Adrenal gland (tissue), 12 donors: Measurements from ENCODE around the gene MEAF6. TPM values are rescaled to one million over a fixed set of nuclear protein-coding genes. Genes with fewer than 3 reads are reported as not detected.

ENCODE experiments used
- DNase-seq, 7 donors: peaks; one replicate each; pipeline ENCODE4 v3.0.0-alpha.2; 2019 to 2020
- H3K27ac ChIP-seq, 5 donors: fragments of 200-600 bp; sonication (generic) in 4 of 5; 1 replicate in 3 of 5; 2 replicates in 2 of 5; pipeline versions ENCODE4 v1.5.1 to v1.8.0; 2016 to 2020; ENCODE audit warnings: mild to moderate bottlenecking in 1 of 5
- H3K27me3 ChIP-seq: fragments of 200-600 bp; 2 replicates; pipeline ENCODE4 v1.8.0; 2021
- H3K36me3 ChIP-seq, 2 donors: fragments of 200-600 bp; replicated peaks in 1 of 2; 1 replicate in 1 of 2; 2 replicates in 1 of 2; pipeline versions ENCODE4 v1.5.1 to v1.8.0; 2018 to 2022
- H3K4me1 ChIP-seq, 2 donors: fragments of 200-600 bp; replicated peaks in 1 of 2; 1 replicate in 1 of 2; 2 replicates in 1 of 2; pipeline versions ENCODE4 v1.5.1 to v1.8.0; 2018 to 2021
- H3K4me3 ChIP-seq, 4 donors: fragments of 200-600 bp; sonication (generic) in 3 of 4; one replicate each; pipeline ENCODE4 v1.5.1; 2016 to 2018
- H3K9me3 ChIP-seq, 3 donors: fragments of 200-600 bp; sonication (generic) in 1 of 3; replicated peaks in 1 of 3; 1 replicate in 2 of 3; 2 replicates in 1 of 3; pipeline versions ENCODE4 v1.5.1 to v1.8.0; 2016 to 2021
- CTCF ChIP-seq, 6 experiments: fragments of 450-650 bp in 4 of 6; fragments of 200-600 bp in 2 of 6; sonication (generic) in 1 of 6; IDR thresholded peaks; 1 replicate in 5 of 6; 2 replicates in 1 of 6; pipeline versions ENCODE4 v1.5.1 to v1.8.0; 2016 to 2021; ENCODE audit warnings: antibody characterized with exemption in 6 of 6, mild to moderate bottlenecking in 2 of 6, moderate library complexity in 1 of 6
- POLR2A ChIP-seq, 2 donors: fragments of 450-650 bp; IDR thresholded peaks; one replicate each; pipeline ENCODE4 v1.6.1; 2017; ENCODE audit warnings: antibody characterized with exemption in 2 of 2, mild to moderate bottlenecking in 2 of 2, moderate library complexity in 1 of 2
- WGBS, 4 donors: extraction: QIAGEN DNeasy Blood & Tissue Kit in 2 of 4; methylation state at CpG; one replicate each; pipeline versions ENCODE4 v1.1.5 to v1.1.7; 2013 to 2017; 5-methylcytosine and 5-hydroxymethylcytosine counted together
- intact Hi-C, 2 donors: fragments of 100-400 bp; cut with DNase I; formaldehyde crosslinking; loops; one replicate each; pipeline versions ENCODE4 v1.14.1 to v1.15.0; 2022 to 2023
- polyA plus RNA-seq, 3 donors: library from polyadenylated mRNA; stranded (reverse); fragments of 200-250 nt in 2 of 3; fragments of 350-450 nt in 1 of 3; fragmentation: Illumina TruSeq in 1 of 3; extraction: RNeasy Lipid Tissue Mini Kit (QIAGEN cat#74804) in 1 of 3; gene quantifications; one replicate each; pipeline ENCODE4 v1.2.3, GENCODE V29; 2013 to 2014
- total RNA-seq, 9 donors: library from RNA; depleted of rRNA in 4 of 9; stranded (reverse); fragments of >200 nt in 4 of 9; fragments of 120-200 nt in 1 of 9; fragmentation: NEBNext Ultra II Directional in 1 of 9; extraction: Animal tissue kit (Norgen Biotek cat#: 25700) in 1 of 9; gene quantifications; one replicate each; pipeline versions ENCODE4 v1.1.0 to v1.2.4, GENCODE V29; 2013 to 2023
- donor health status: healthy with polysubstance abuse.
- donor health status: Bipolar disorder and iron deficiency.
- donor health status: DM: yes; HTN: yes; CAD: no.
- donor health status: DM: no; HTN: no; CAD: no.
- donor health status: DM: no; HTN: no; CAD: no.
- donor health status: DM: yes; HTN: yes; CAD: no.

MEAF6 gene
- total and polyA plus RNA-seq, 12 donors, result 37.8 to 74.5 (median 56.0) TPM

DNA sequence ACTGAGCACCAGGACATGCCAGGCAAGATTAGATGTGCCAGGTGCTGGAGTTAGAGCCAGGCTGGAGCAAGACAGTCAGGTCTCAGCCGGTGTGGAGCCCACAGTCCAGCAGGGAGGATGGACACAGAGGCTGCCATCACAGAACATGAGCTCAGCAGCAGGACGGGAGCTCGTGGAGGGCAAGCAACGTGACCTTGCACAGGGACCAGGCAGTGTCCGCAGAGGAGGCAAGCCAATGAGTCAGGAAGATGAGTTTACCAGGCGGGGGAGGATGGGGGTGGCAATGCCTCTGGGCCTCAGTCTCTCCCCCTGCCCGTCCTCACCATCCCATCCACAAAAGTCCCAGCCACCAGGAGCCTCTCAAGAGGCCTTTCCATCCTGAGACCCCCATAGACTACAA, 60.9 kb downstream of the MEAF6 start:
- H3K36me3 ChIP-seq, result no peaks in the 10 kb centered on the region
- no peak overlapping the region for H3K4me3 ChIP-seq
- no peak for TF ChIP-seq CTCF (IDR thresholded peaks at IDR 0.05)
- TF ChIP-seq POLR2A (IDR thresholded peaks at IDR 0.05), result no peak
- no peaks in the 10 kb centered on the region for H3K9me3 ChIP-seq
- H3K27me3 ChIP-seq, result no peaks in the 10 kb centered on the region
- DNase-seq, result peak in 6 of 7 donors; percentile 55 to 81 (median 71)
- 43 to 64% (median 55%) methylated on average over 5 to 7 of the region's 7 CpGs for WGBS, 4 donors
- peak overlapping the region in 1 of 5 donors; percentile 36 for H3K27ac ChIP-seq
- peaks cover 0 to 8% of the 10 kb centered on the region in 2 donors for H3K4me1 ChIP-seq
- intact Hi-C loops, result loop anchor here (2.0 to 10.0 kb wide), 3 partner anchors 33 to 231 kb away; no protein-coding TSS in a partner anchor

GRCh38 chr1:37452416-37452815, 62.1 kb downstream of the MEAF6 start:
- Histone ChIP-seq H3K36me3 (no peaks in the 10 kb centered on the region), H3K4me1 (peaks cover 0 to 8% of the 10 kb centered on the region in 2 donors), H3K9me3 (no peaks in the 10 kb centered on the region), H3K27ac (no peak overlapping the region), H3K4me3 (no peak overlapping the region), H3K27me3 (no peaks in the 10 kb centered on the region)
- DNase-seq, result no peak
- no peak for TF ChIP-seq CTCF (IDR thresholded peaks at IDR 0.05)
- no peak for TF ChIP-seq POLR2A (IDR thresholded peaks at IDR 0.05)
- intact Hi-C loops, result loop anchor here (5.0 to 10.0 kb wide), 2 partner anchors 225 to 232 kb away; no protein-coding TSS in a partner anchor
- 80 to 97% (median 81%) methylated on average over 4 to 6 of the region's 6 CpGs for WGBS, 4 donors

DNA sequence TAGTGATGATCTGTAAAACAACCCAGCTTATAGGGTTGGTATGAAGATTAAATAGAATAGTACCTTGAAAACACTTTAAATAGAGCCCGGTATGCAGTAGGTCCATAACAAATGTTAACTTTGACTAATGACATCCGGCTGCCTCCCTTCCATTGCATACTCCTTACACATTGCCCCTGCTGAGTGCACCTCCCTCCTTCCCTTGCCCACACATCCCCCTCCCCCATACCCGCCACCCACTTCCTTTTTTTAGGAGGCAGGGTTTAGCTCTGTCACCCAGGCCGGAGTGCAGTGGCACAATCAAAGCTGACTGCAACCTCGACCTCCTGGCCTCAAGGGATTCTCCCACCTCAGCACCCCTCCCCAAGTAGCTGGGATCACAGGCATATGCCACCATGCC, 64.6 kb downstream of the MEAF6 start:
- WGBS, 4 donors, result 30 to 51% (median 39%) methylated on average over 5 of the region's 5 CpGs

DNA sequence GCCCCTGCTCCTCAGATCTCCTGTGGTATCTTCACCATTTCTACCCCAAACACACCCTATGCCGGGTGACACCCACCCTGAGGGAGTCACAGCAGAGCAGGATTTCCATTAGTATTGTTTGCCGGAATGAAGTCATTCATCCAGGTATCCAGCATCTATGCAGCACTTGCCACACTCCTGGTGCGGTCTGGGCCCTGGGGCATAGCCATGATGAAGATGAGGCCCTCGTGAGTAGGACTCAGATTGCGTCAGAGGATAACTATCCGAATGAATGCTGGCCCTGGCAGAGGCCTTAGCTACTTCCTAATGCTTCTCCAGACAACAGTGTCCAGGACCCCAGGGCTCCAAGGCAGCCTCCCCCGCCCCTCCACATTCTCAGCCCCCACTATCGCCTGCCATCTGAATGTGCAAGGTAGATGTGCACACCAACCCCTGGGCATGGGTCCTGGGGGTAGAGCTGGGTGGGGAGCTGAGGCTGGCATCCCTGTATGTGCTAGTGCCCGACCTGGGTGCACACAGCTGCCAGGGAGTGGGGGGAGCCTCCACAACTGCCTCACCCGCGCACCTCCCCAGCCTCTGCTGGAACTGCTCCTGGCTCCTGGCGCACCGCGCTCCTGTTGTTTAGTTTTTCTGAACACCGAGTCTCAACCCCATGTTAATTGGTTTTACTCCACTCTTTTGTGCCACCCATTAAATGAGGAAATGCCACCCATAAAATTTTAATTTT, 65.7 kb downstream of the MEAF6 start:
- Histone ChIP-seq H3K9me3 (no peaks in the 10 kb centered on the region), H3K36me3 (no peaks in the 10 kb centered on the region), H3K27me3 (no peaks in the 10 kb centered on the region), H3K4me1 (no peaks in the 10 kb centered on the region), H3K4me3 (no peak overlapping the region), H3K27ac (no peak overlapping the region)
- WGBS, 4 donors, result 50 to 68% (median 66%) methylated on average over 8 to 15 of the region's 15 CpGs
- TF ChIP-seq CTCF (IDR thresholded peaks at IDR 0.05) (no peak), POLR2A (IDR thresholded peaks at IDR 0.05) (no peak)
- intact Hi-C loops, result no loop called here
- no peak for DNase-seq

More for the DNA sequence above, 64.6 kb downstream of the MEAF6 start:
- Histone ChIP-seq H3K27ac (no peak overlapping the region), H3K4me1 (peaks cover 0 to 4% of the 10 kb centered on the region in 2 donors), H3K4me3 (no peak overlapping the region), H3K36me3 (no peaks in the 10 kb centered on the region), H3K9me3 (no peaks in the 10 kb centered on the region), H3K27me3 (no peaks in the 10 kb centered on the region)
- TF ChIP-seq POLR2A (IDR thresholded peaks at IDR 0.05) (no peak), CTCF (IDR thresholded peaks at IDR 0.05) (no peak)
- no peak for DNase-seq
- intact Hi-C loops, result loop anchor here (5.0 to 10.0 kb wide), 2 partner anchors 227 to 235 kb away; no protein-coding TSS in a partner anchor
